ENCODE measurements around the gene ZNF587B.
"Not testable (repeated sequence)": the region's sequence is repeated elsewhere in the genome, so short reads cannot be mapped to it uniquely, and the experiment has no call there.

GRCh38 chr19:57890706-57891105 is 60.6 kb downstream of the ZNF587B start:
- not testable (repeated sequence) for TF ChIP-seq POLR2A (IDR thresholded peaks at IDR 0.05; ENCODE audit: low read depth); POLR2AphosphoS5 (IDR thresholded peaks at IDR 0.05); EP300 (IDR thresholded peaks at IDR 0.05)
- TF ChIP-seq, protein P1, sequence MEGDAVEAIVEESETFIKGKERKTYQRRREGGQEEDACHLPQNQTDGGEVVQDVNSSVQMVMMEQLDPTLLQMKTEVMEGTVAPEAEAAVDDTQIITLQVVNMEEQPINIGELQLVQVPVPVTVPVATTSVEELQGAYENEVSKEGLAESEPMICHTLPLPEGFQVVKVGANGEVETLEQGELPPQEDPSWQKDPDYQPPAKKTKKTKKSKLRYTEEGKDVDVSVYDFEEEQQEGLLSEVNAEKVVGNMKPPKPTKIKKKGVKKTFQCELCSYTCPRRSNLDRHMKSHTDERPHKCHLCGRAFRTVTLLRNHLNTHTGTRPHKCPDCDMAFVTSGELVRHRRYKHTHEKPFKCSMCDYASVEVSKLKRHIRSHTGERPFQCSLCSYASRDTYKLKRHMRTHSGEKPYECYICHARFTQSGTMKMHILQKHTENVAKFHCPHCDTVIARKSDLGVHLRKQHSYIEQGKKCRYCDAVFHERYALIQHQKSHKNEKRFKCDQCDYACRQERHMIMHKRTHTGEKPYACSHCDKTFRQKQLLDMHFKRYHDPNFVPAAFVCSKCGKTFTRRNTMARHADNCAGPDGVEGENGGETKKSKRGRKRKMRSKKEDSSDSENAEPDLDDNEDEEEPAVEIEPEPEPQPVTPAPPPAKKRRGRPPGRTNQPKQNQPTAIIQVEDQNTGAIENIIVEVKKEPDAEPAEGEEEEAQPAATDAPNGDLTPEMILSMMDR (IDR thresholded peaks at IDR 0.05): not testable (repeated sequence)

Data from esophagus muscularis mucosa (tissue), 4 donors.